OCI-LY7 (cell line): ENCODE data around the gene OLFM2.

Experiments used
- CTCF ChIP-seq: fragments of 200-600 bp; sonication (generic); conservative IDR thresholded peaks from 2 replicates; pipeline ENCODE4 v1.5.1; 2014; ENCODE audit warnings: mild to moderate bottlenecking, antibody characterized with exemption, low read length, moderate library complexity, mixed read lengths
- EZH2phosphoT487 ChIP-seq: fragments of 200-600 bp; sonication (generic); IDR thresholded peaks from 2 replicates; pipeline ENCODE4 v1.6.1; 2018; ENCODE audit warnings: low read depth, borderline replicate concordance, mild to moderate bottlenecking, mixed run types, antibody characterized with exemption, low read length, moderate library complexity, mixed read lengths

GRCh38 chr19:9911524-9912185 lies 24.7 kb downstream of the OLFM2 start:
- TF ChIP-seq CTCF (no peak), EZH2phosphoT487 (no peak)
